Glomerular endothelial cell (primary cell): Measurements from ENCODE around the gene ACSBG1. TPM values are rescaled to one million over a fixed set of nuclear protein-coding genes. Genes with fewer than 3 reads are reported as not detected.

Experiments
- DNase-seq: peaks from one replicate; pipeline ENCODE4 v3.0.0-alpha.2; 2011; ENCODE audit warnings: low read depth, low spot score; ENCODE audit errors: extremely low read depth
- total RNA-seq: library from RNA; depleted of rRNA; stranded (reverse); fragments of >200 nt; gene quantifications from 2 replicates; pipeline ENCODE4 v1.2.3, GENCODE V29; 2015

Gene ACSBG1
- total RNA-seq, 1 donor from 2014 or later: under 0.01 TPM

- no peak for DNase-seq
Measured at GRCh38 chr15:78204351-78205309, 29.7 kb downstream of the ACSBG1 start.

GRCh38 chr15:78203346-78204225 lies 30.8 kb downstream of the ACSBG1 start:
- no peak for DNase-seq

DNA sequence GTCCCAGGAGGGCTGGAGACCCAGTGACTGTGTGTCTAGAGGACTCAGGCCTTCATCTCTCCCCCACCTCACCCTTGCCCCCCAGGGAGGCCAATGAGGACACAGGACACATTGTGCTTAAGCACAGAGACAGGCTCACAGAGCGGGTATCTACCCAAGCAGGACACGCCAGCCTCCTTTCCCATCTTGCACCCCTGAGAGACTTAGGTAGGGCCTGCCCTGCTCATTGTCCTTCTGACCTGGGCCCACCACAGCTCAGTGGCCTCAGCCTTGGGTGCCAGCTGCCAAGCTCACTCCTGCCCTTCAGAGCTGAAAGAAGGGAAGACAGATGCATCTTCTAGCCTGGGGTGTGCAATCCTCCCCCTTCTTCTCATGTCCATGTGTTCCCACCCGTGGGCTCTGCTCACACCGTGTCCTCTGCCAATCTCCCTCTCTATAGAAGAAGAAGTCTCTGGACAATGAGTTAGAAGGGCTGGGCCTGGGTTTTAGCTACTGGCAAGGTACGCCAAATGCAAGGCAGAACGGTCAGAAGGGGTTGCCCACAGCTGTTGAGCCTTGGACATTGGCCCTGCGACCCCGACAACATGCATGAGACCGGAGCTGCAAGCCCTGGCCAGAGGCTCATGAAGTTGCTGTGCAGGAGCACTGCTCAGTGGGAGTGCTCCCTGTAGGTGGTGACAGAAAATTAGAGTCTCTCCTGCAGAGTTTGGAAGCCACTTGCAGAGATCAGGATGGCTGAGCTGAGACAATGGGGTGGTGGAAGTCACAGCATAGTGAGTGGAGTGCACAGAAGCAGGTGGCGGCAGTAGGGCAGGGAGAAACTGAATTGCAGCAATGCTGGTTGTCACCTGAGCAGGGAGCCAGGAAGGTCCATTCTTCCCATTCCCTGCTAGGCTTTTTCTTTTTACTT lies 32.8 kb downstream of the ACSBG1 start:
- no peak for DNase-seq

- no peak for DNase-seq
Measured at GRCh38 chr15:78200276-78200930, 34.0 kb downstream of the ACSBG1 start.

GRCh38 chr15:78197632-78198031 lies 36.7 kb downstream of the ACSBG1 start:
- no peak for DNase-seq

DNA sequence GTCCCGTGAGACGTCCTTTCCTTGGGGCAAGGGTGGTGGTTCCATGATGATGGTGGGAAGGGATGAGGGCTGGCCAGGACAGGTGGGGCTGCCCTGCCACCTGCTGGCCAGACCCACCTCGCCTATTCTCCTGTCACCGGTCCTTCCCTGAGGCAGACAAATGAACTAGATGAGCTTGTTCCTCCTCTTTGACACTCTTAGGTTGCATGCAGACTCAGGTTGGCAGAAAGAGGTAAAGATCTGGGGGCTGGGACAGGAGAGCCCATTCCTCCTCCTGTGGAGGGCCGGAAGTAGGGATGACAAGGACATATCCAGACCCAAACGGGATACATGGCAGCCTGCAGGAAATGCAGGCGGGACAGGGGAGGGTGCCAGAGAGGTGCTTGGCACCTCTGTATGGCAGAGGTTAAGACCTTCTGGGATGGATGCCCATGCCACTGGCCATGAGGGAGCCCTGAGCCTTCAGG lies 38.6 kb downstream of the ACSBG1 start:
- DNase-seq: no peak

GRCh38 chr15:78194568-78194925 lies 39.8 kb downstream of the ACSBG1 start:
- DNase-seq: no peak

DNA sequence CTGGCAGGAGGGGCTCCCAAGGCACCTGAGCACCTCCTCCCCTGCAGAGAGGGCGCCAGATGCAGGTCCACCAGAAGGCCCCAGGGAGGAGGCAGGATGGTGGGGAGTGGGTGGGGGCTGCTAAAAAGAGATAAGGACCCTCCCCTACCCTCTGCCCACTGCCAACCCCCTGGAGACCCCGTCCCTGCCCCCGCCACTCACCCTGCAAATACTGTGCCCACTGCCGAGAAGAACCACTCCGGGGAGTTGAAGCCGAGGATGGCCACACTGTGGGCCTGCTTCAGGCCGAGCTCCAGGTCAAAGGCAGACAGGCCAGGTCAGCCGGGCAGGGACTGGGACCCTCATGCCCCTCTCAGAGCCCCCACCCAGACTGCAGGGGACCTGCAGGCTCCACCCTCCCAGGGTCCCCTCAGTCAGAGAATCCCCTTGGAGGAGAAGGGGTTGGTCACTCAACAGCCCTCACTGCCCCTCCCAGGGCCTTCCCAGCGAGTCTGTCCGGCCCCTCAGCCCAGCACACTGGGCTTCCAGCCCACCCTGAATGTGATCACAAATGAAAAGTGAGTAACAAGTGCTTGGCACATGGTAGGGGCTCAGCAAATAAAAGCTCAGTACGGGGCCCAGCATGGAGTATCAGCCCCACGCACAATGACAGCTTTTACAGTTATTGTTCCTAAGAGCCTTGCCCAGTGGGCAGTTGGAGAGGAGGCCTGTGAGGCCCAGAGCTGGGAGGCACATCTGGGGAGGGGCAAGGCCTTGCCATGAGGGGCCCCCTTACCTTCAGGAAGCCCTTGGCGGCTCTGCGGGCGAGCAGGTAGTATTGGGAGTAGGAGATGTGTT lies 40.4 kb downstream of the ACSBG1 start:
- no peak for DNase-seq

- no peak for DNase-seq
Measured at GRCh38 chr15:78192826-78193594, 41.4 kb downstream of the ACSBG1 start.

DNA sequence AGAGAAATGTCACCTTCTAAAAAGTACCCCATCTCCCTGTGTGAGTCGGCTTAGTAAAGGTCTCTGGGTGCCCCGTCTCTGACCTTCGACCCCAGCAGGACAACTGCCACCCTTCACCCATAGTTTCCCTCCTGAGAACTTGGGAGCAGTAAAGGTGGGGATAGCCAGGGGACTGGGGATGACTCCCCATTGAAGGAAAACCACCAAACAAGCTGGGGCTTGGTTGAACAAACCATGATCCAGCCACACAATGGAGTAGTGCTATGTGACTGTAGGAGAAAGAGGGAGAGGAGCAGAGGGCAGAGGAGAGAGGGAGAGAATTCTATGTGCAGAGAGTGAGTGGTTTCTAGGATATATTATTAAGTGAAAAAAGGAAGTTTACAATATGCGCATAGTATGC lies 51.5 kb downstream of the ACSBG1 start:
- no peak for DNase-seq

DNA sequence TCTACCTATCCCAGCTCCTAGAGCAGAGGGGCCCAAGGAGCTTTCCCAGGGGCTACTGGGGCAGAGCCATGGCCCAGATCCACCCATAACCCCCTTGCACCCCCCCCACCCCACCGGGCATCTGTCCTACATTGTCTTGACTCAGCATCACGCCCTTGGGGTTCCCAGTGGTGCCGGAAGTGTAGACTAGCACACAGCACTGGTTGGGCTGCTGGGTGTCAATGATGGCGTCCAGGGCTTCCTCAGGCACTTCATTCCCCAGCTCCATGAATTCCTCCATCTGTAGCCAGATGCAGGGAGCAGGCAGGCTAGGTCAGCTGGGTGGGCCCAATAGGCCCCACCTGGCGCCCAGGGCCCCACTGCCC lies 52.0 kb downstream of the ACSBG1 start:
- DNase-seq: no peak

GRCh38 chr15:78179906-78180305 lies 54.5 kb downstream of the ACSBG1 start:
- DNase-seq: no peak

GRCh38 chr15:78179286-78179840 lies 55.0 kb downstream of the ACSBG1 start:
- DNase-seq: no peak

- no peak for DNase-seq
Measured at GRCh38 chr15:78178064-78178463, 56.3 kb downstream of the ACSBG1 start.

GRCh38 chr15:78177447-78177873 lies 56.9 kb downstream of the ACSBG1 start:
- no peak for DNase-seq

GRCh38 chr15:78175330-78175729 lies 59.0 kb downstream of the ACSBG1 start:
- no peak for DNase-seq

- DNase-seq: no peak
Measured at GRCh38 chr15:78174401-78174800, 60.0 kb downstream of the ACSBG1 start.

GRCh38 chr15:78171864-78172472 lies 62.4 kb downstream of the ACSBG1 start:
- DNase-seq: no peak
